DND-41 (cell line): Measurements from ENCODE around the gene PTS.

ENCODE experiments used
- ATAC-seq: fragments of 200-7000 bp; cut with Tn5 transposase; 3 replicates; pipeline ENCODE4 v1.9.1; 2021; ENCODE audit warnings: low read depth; ENCODE audit not compliant: insufficient read depth
- DNase-seq: peaks from one replicate; pipeline ENCODE4 v3.0.0-alpha.2; 2020
- H2AFZ ChIP-seq: 2 replicates; pipeline ENCODE4 v1.6.0; 2012; ENCODE audit warnings: low read depth, low read length
- H3K27ac ChIP-seq: 2 replicates; pipeline ENCODE4 v1.5.1; 2012; ENCODE audit warnings: low read length, inconsistent platforms
- H3K27me3 ChIP-seq: fragments of 200-600 bp; sonication (generic); 2 replicates; pipeline ENCODE4 v1.6.0; 2012; ENCODE audit warnings: low read length, mild to moderate bottlenecking, inconsistent platforms; ENCODE audit not compliant: insufficient read depth, poor library complexity
- H3K36me3 ChIP-seq: 2 replicates; pipeline ENCODE4 v1.5.1; 2012; ENCODE audit warnings: low read length, inconsistent platforms; ENCODE audit not compliant: insufficient read depth
- H3K4me1 ChIP-seq: 2 replicates; pipeline ENCODE4 v1.5.1; 2012; ENCODE audit warnings: mild to moderate bottlenecking, low read length; ENCODE audit not compliant: insufficient read depth
- H3K4me2 ChIP-seq: 2 replicates; pipeline ENCODE4 v1.6.0; 2012; ENCODE audit warnings: mild to moderate bottlenecking, moderate library complexity, low read length, inconsistent platforms; ENCODE audit not compliant: insufficient read depth
- H3K4me3 ChIP-seq, 2 experiments: fragments of 200-600 bp in 1 of 2; shearing (Covaris generic) in 1 of 2; 2 replicates each; pipeline ENCODE4 v1.5.1; 2012 to 2016; ENCODE audit warnings: inconsistent platforms in 2 of 2, low read length in 2 of 2, mild to moderate bottlenecking in 2 of 2, low read depth in 1 of 2, moderate library complexity in 1 of 2
- H3K79me2 ChIP-seq: 2 replicates; pipeline ENCODE4 v1.6.0; 2012; ENCODE audit warnings: low read length, inconsistent platforms; ENCODE audit not compliant: insufficient read depth
- H3K9ac ChIP-seq: 2 replicates; pipeline ENCODE4 v1.6.0; 2012; ENCODE audit warnings: low read depth, mild to moderate bottlenecking, inconsistent platforms, low read length, moderate library complexity
- H3K9me3 ChIP-seq: 2 replicates; pipeline ENCODE4 v1.5.1; 2012; ENCODE audit warnings: low read length, moderate library complexity, mild to moderate bottlenecking, inconsistent platforms; ENCODE audit not compliant: insufficient read depth, severe bottlenecking
- H4K20me1 ChIP-seq: 2 replicates; pipeline ENCODE4 v1.6.0; 2012; ENCODE audit warnings: low read length; ENCODE audit not compliant: insufficient read depth
- EZH2 ChIP-seq: IDR thresholded peaks from 3 replicates; pipeline ENCODE4 v1.6.1; 2012; ENCODE audit warnings: borderline replicate concordance, low read depth, mild to moderate bottlenecking, moderate library complexity, low read length, inconsistent platforms; ENCODE audit not compliant: severe bottlenecking
- TF ChIP-seq, protein P1 (sequence below): IDR thresholded peaks from 2 replicates; pipeline ENCODE4 v1.5.1; 2012; ENCODE audit warnings: borderline replicate concordance, low read length, moderate library complexity, mild to moderate bottlenecking; ENCODE audit not compliant: poor library complexity, severe bottlenecking; ENCODE audit errors: extremely low read depth

Gene PTS

DNA sequence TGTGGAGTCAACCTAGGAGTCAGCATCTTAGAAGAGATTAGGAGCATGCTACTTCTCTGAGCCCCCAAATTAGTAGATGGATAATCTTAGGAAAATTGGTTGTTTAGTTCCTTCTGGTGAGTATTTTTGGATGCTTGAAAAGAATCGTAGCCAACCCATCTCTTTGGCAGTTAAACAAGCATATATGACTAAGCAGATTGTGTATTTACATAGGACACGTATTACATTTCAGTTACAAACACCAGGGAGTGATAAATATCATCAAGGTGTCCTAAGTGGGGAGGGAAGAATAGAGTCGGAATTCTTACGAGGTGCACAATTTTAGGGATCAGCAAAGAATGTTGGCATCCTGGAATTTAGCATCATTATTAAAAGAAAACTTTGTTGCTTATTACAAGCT lies 21.0 kb downstream of the PTS start:
- ATAC-seq (no peak), DNase-seq (no peak)
- H3K79me2 ChIP-seq, result no peaks in the 10 kb centered on the region
- H2AFZ ChIP-seq, result no peak overlapping the region
- H3K27me3 ChIP-seq, result no peaks in the 10 kb centered on the region
- no peaks in the 10 kb centered on the region for H3K4me1 ChIP-seq
- no peaks in the 10 kb centered on the region for H3K9me3 ChIP-seq
- H3K36me3 ChIP-seq, result no peaks in the 10 kb centered on the region
- H4K20me1 ChIP-seq, result no peaks in the 10 kb centered on the region
- H3K4me3 ChIP-seq, result no peak overlapping the region
- no peak overlapping the region for H3K9ac ChIP-seq
- TF ChIP-seq, protein P1, sequence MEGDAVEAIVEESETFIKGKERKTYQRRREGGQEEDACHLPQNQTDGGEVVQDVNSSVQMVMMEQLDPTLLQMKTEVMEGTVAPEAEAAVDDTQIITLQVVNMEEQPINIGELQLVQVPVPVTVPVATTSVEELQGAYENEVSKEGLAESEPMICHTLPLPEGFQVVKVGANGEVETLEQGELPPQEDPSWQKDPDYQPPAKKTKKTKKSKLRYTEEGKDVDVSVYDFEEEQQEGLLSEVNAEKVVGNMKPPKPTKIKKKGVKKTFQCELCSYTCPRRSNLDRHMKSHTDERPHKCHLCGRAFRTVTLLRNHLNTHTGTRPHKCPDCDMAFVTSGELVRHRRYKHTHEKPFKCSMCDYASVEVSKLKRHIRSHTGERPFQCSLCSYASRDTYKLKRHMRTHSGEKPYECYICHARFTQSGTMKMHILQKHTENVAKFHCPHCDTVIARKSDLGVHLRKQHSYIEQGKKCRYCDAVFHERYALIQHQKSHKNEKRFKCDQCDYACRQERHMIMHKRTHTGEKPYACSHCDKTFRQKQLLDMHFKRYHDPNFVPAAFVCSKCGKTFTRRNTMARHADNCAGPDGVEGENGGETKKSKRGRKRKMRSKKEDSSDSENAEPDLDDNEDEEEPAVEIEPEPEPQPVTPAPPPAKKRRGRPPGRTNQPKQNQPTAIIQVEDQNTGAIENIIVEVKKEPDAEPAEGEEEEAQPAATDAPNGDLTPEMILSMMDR, result no peak
- TF ChIP-seq EZH2, result no peak
- no peak overlapping the region for H3K4me2 ChIP-seq
- no peak overlapping the region for H3K27ac ChIP-seq

GRCh38 chr11:112248201-112248600 lies 22.0 kb downstream of the PTS start:
- Histone ChIP-seq H3K9ac (no peak overlapping the region), H3K36me3 (no peaks in the 10 kb centered on the region), H3K4me2 (no peak overlapping the region), H3K9me3 (no peaks in the 10 kb centered on the region), H3K4me1 (no peaks in the 10 kb centered on the region), H3K4me3 (no peak overlapping the region), H3K79me2 (no peaks in the 10 kb centered on the region), H2AFZ (no peak overlapping the region), H3K27ac (no peak overlapping the region), H4K20me1 (no peaks in the 10 kb centered on the region), H3K27me3 (no peaks in the 10 kb centered on the region)
- ATAC-seq, result no peak
- TF ChIP-seq, protein P1, result no peak
- no peak for TF ChIP-seq EZH2
- no peak for DNase-seq

- DNase-seq (no peak), ATAC-seq (no peak)
- H3K79me2 ChIP-seq, result no peaks in the 10 kb centered on the region
- no peaks in the 10 kb centered on the region for H3K4me1 ChIP-seq
- H3K36me3 ChIP-seq, result no peaks in the 10 kb centered on the region
- no peaks in the 10 kb centered on the region for H3K27me3 ChIP-seq
- no peak overlapping the region for H3K4me2 ChIP-seq
- no peak for TF ChIP-seq EZH2
- TF ChIP-seq, protein P1, result no peak
- no peak overlapping the region for H2AFZ ChIP-seq
- no peak overlapping the region for H3K27ac ChIP-seq
- H4K20me1 ChIP-seq, result no peaks in the 10 kb centered on the region; the same call in 1 of the 2 replicates
- H3K9ac ChIP-seq, result no peak overlapping the region
- H3K4me3 ChIP-seq, result no peak overlapping the region
- H3K9me3 ChIP-seq, result no peaks in the 10 kb centered on the region
Observed at GRCh38 chr11:112249871-112250610, 23.8 kb downstream of the PTS start.
